AG20443 (cell line): ENCODE measurements around the gene SLC16A9.
A peak's percentile ranks its signal among the peaks of the same experiment; 100 is the strongest.

Experiments
- DNase-seq: peaks from one replicate; pipeline ENCODE4 v3.0.0; 2012; ENCODE audit warnings: low spot score, mixed read lengths

Gene SLC16A9

GRCh38 chr10:59718257-59718656 is 8.6 kb upstream of the SLC16A9 start:
- no peak for DNase-seq

GRCh38 chr10:59713196-59713821 is 3.7 kb upstream of the SLC16A9 start:
- no peak for DNase-seq

GRCh38 chr10:59711871-59712494 is 2.3 kb upstream of the SLC16A9 start:
- DNase-seq, result no peak

- peak; percentile 27 for DNase-seq
These were observed 745 bp downstream of the SLC16A9 start for GRCh38 chr10:59708816-59709394.

- no peak for DNase-seq
These were observed 2.5 kb downstream of the SLC16A9 start for GRCh38 chr10:59706851-59707797.

- no peak for DNase-seq
These were observed 3.7 kb downstream of the SLC16A9 start for GRCh38 chr10:59705931-59706330.

- no peak for DNase-seq
These were observed 5.0 kb downstream of the SLC16A9 start for GRCh38 chr10:59704630-59705029.

GRCh38 chr10:59702347-59702746 is 7.3 kb downstream of the SLC16A9 start:
- DNase-seq, result no peak

GRCh38 chr10:59700709-59701108 is 8.9 kb downstream of the SLC16A9 start:
- DNase-seq, result no peak

GRCh38 chr10:59698326-59698725 is 11.3 kb downstream of the SLC16A9 start:
- DNase-seq, result no peak

- DNase-seq, result no peak
These were observed 14.0 kb downstream of the SLC16A9 start for GRCh38 chr10:59695637-59696036.

GRCh38 chr10:59694936-59695335 is 14.7 kb downstream of the SLC16A9 start:
- no peak for DNase-seq

GRCh38 chr10:59692113-59692512 is 17.5 kb downstream of the SLC16A9 start:
- DNase-seq, result no peak

- no peak for DNase-seq
These were observed 20.7 kb downstream of the SLC16A9 start for GRCh38 chr10:59688921-59689351.

GRCh38 chr10:59687657-59688056 is 22.0 kb downstream of the SLC16A9 start:
- DNase-seq, result no peak

GRCh38 chr10:59684006-59684405 is 25.6 kb downstream of the SLC16A9 start:
- no peak for DNase-seq

GRCh38 chr10:59682986-59683937 is 26.4 kb downstream of the SLC16A9 start:
- no peak for DNase-seq

- no peak for DNase-seq
These were observed 29.5 kb downstream of the SLC16A9 start for GRCh38 chr10:59680199-59680598.

- DNase-seq, result peak; percentile 30
These were observed 30.8 kb downstream of the SLC16A9 start for GRCh38 chr10:59678884-59679301.

GRCh38 chr10:59677253-59677831 is 32.3 kb downstream of the SLC16A9 start:
- DNase-seq, result no peak

GRCh38 chr10:59675812-59676211 is 33.8 kb downstream of the SLC16A9 start:
- DNase-seq, result no peak
